Brain microvascular endothelial cell (primary cell): ENCODE measurements around the gene TRIM58.

Experiments used
- DNase-seq: peaks from one replicate; pipeline ENCODE4 v3.0.0-alpha.2; 2020
- H3K27ac ChIP-seq: fragments of 250-450 bp; sonication (Bioruptor Pico); 2 replicates; pipeline ENCODE4 v1.5.1; 2020; ENCODE audit warnings: mild to moderate bottlenecking, moderate library complexity
- H3K27me3 ChIP-seq: fragments of 250-450 bp; sonication (Bioruptor Pico); replicated peaks from 2 replicates; pipeline ENCODE4 v1.5.1; 2020; ENCODE audit warnings: mild to moderate bottlenecking
- H3K36me3 ChIP-seq: fragments of 250-450 bp; sonication (Bioruptor Pico); replicated peaks from 2 replicates; pipeline ENCODE4 v1.5.1; 2020; ENCODE audit warnings: mild to moderate bottlenecking
- H3K4me3 ChIP-seq: 2 replicates; pipeline ENCODE4 v1.5.1; 2011; ENCODE audit warnings: low read depth, mild to moderate bottlenecking, control low read depth, low read length, moderate library complexity
- CTCF ChIP-seq: IDR thresholded peaks from 2 replicates; pipeline ENCODE4 v1.5.1; 2011; ENCODE audit warnings: low read depth, mild to moderate bottlenecking, moderate library complexity, low read length, control low read depth, inconsistent platforms; ENCODE audit errors: missing control alignments
- in situ Hi-C: cut with HindIII; loops from 2 replicates; pipeline ENCODE4 v1.10.0; 2017; ENCODE audit warnings: low sequenced_read_pairs, low pct_ligation_motif_present

Gene TRIM58

GRCh38 chr1:247857069-247857984 lies at the start of gene TRIM58:
Gene TRIM58 (plus strand): TSS chr1:247857187. CDS start chr1:247857247, 60 bp downstream.
- Histone ChIP-seq H3K4me3 (peak within 1 kb of the TSS; percentile 57), H3K36me3 (no peaks in the 10 kb centered on the region), H3K27ac (no peak within 1 kb of the TSS), H3K27me3 (no peaks in the 10 kb centered on the region)
- no peak for DNase-seq
- in situ Hi-C loops, result no loop called here
- peak; percentile 31 for TF ChIP-seq CTCF

GRCh38 chr1:247812637-247813036 lies 44.4 kb upstream of the TRIM58 start:
- no peak for TF ChIP-seq CTCF
- Histone ChIP-seq H3K27ac (no peak overlapping the region), H3K4me3 (no peak overlapping the region), H3K36me3 (no peaks in the 10 kb centered on the region), H3K27me3 (no peaks in the 10 kb centered on the region)
- in situ Hi-C loops, result no loop called here
- no peak for DNase-seq

- H3K36me3 ChIP-seq, result no peaks in the 10 kb centered on the region
- no peak overlapping the region for H3K27ac ChIP-seq
- in situ Hi-C loops, result no loop called here
- no peak for TF ChIP-seq CTCF
- no peaks in the 10 kb centered on the region for H3K27me3 ChIP-seq
- H3K4me3 ChIP-seq, result no peak overlapping the region
- DNase-seq, result no peak
Measured at GRCh38 chr1:247822060-247822459, 34.9 kb upstream of the TRIM58 start.

- TF ChIP-seq CTCF, result no peak
- Histone ChIP-seq H3K4me3 (no peak within 1 kb of the TSS), H3K27ac (no peak within 1 kb of the TSS), H3K27me3 (no peaks in the 10 kb centered on the region), H3K36me3 (no peaks in the 10 kb centered on the region)
- no peak for DNase-seq
- in situ Hi-C loops, result no loop called here
Measured at GRCh38 chr1:247824023-247824422, 33.0 kb upstream of the TRIM58 start, which contains the start of gene OR14A16. Gene OR14A16 (minus strand): TSS chr1:247824119. CDS start chr1:247815729, 8,390 bp downstream.

GRCh38 chr1:247825362-247825761 lies 31.6 kb upstream of the TRIM58 start:
- in situ Hi-C loops, result no loop called here

More at GRCh38 chr1:247825362-247825761, 31.6 kb upstream of the TRIM58 start:
- no peak overlapping the region for H3K27ac ChIP-seq
- H3K36me3 ChIP-seq, result no peaks in the 10 kb centered on the region
- H3K4me3 ChIP-seq, result no peak overlapping the region
- no peak for DNase-seq
- no peak for TF ChIP-seq CTCF
- H3K27me3 ChIP-seq, result no peaks in the 10 kb centered on the region
